ENCODE measurements around the gene PSME4.
"Not testable (repeated sequence)": the region's sequence is repeated elsewhere in the genome, so short reads cannot be mapped to it uniquely, and the experiment has no call there.

PSME4 gene

DNA sequence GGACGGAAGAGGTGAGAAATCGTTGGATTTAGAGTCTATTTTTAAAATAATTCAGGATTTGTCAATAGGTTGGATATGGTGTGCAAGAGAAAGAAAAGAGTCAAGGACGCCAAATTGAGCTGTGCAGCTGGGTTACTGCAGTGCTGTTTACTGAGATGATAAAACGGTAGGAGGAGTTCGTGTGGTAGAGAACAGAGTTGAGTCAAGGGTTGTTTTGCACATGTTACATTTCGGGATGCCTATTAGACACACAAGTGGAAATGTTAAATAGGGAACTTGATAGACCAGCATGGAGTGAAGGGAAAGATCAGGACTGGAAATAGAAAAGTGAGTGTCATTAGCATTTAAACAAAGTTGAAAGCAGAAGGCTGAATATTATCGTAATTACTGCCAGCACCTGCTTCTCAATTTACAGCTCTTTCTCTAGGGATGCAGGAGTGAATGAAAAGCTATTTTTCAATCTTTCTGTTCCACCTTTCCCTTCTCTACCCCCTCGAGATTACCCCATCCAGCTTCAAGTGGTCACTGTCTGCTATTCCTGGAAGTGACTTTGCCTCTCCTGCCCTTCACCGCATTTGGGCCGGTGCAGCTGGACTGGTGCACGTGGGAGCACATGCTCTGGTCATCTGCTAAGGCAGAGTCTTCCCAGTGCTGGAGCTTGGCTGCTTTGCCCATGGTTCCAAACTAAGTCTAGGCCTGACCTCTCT lies 141.4 kb downstream of the PSME4 start:
- DNase-seq (ENCODE audit: low spot score) = no peak

DNA sequence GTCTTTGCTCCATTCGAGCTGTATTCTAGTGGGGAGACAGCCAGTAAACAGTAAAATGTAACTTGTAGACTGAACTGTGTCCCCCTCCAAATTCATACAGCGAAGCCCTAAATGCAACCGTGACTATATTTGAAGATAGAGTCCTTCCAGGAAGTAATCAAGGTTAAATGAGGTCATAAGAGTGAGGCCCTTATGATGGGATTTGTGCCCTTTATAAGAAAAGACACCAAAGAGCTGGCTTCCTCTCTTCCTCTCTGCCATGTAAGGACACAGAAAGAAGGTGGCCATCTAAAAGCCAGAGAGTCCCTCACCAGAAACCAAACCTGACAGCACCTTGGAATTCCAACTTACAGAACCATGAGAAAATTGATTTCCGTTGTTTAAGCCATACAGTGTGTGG lies 142.5 kb downstream of the PSME4 start:
- DNase-seq (ENCODE audit: low spot score) = no peak

DNA sequence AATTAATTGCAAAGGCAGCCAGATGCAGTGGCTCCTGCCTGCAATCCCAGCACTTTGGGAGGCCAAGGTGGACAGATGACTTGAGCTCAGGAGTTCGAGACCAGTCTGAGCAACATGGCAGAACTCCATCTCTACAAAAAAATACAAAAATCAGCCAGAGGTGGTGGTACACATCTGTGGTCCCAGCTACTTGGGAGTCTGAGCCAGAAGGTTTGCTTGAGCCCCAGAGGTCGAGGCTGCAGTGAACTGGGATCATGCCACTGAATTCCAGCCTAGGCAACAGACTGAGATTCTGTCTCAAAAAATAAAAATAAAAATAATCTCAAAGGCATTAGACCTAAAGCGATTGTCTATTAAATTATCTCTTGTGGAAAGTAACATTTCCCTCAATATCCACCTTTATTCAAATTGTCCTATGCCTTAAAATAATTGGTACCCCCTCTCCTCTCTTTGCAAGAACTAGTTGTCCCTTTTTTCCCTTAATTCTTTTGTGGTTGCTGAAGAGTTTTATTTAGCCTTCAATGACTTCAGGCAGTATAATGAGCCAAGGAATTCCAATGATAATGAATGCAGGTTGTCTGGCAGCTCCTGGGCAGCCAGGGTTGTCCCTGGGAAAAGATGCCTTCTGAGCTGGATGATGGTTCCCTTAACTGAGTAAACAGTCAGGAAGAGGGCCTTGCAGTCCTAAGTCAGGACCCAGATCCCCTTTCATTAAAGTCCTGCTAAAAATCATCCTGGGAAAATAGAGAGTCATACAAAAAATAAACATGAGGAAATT lies 143.2 kb downstream of the PSME4 start:
- no peak for DNase-seq (ENCODE audit: low spot score)

GRCh38 chr2:53826587-53827397 lies 144.0 kb downstream of the PSME4 start:
- DNase-seq (ENCODE audit: low spot score) = no peak

GRCh38 chr2:53826030-53826410 lies 144.8 kb downstream of the PSME4 start:
- no peak for DNase-seq (ENCODE audit: low spot score)

DNA sequence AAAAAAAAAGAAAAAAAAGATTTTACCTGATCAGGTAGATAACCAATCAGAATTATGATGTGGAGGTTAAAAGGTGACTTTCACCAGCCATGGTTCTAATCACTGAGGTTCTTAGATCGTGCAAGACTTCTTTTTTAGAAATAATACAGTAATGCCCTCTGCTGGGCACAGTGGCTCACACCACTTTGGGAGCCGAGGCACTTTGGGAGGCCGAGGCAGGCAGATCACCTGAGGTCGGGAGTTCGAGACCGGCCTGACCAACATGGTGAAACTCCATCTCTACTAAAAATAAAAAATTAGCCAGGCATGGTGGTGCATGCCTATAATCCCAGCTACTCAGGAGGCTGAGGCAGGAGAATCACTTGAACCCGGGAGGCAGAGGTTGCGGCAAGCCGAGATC lies 147.2 kb downstream of the PSME4 start:
- DNase-seq (ENCODE audit: low spot score) = not testable (repeated sequence)

DNA sequence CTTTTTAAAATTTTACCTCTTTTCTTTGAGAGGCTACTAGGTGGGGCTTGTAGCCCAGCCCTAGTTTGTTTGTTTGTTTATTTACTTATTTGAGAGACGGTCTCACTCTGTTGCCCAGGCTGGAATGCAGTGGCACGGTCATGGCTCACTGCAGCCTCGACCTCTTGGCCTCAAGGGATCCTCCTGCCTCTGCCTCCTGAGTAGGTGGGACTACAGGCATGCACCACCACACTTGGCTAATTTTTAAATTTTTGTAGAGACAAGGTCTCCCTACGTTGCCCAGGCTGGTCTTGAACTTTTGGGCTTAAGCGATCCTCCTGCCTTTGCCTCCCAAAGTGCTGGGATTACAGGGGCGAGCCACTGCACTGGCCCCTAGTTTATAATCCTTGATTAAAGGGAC lies 149.0 kb downstream of the PSME4 start:
- DNase-seq (ENCODE audit: low spot score) = no peak

DNA sequence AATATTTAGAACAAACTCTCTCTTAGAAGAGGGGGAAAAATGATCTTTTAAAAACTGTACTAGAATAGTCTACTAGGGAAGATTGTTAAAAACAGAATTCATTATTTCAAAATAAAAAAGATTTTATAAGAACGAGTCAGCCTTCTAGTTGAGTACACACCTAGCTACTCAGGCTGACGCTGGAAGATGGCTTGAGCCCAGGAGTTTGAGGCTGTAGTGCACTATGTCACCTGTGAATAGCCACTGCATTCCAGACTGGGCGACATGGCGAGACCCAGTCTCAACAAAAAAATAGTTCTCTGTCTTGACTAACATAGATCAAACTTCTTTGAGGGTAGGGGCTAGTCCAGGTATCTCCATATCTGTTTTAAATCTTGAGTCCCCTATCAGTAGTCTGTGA lies 150.1 kb downstream of the PSME4 start:
- DNase-seq (ENCODE audit: low spot score) = no peak

DNA sequence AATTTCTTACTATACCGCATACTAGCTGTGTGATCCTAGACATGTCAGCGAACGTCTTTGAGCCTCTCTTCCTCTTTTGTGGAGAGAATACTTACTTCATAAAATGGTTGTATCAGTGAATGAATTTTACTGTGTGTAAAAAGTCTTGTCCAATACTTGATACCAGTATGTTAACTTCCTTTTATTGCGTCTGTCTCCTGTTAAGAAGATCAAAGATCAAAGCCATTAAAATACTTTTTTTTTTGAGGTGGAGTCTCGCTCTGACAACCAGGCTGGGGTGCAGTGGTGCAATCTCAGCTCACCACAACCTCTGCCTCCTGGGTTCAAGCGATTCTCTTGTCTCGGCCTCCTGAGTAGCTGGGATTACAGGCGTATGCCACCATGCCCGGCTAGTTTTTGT lies 150.7 kb downstream of the PSME4 start:
- no peak for DNase-seq (ENCODE audit: low spot score)

DNA sequence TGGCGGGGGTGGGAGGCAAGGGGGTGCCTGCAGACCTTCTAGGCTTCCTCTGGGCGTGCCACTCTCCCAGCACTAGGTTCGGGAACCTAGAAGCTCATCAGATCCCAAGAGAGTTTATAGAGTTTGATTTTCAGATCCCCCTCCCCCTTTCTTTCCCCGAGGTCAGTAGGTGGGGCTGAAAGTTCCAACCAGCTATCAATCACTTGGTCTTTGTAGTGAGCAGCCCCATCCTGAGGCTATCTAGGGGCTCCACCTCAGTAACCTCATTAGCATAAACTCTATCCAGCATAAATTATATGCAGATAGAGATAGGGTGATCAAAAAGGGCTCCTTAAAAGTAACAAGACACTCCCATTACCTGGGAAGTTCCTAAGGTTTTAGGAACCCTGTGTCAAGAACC lies 151.2 kb downstream of the PSME4 start:
- DNase-seq (ENCODE audit: low spot score) = no peak

DNA sequence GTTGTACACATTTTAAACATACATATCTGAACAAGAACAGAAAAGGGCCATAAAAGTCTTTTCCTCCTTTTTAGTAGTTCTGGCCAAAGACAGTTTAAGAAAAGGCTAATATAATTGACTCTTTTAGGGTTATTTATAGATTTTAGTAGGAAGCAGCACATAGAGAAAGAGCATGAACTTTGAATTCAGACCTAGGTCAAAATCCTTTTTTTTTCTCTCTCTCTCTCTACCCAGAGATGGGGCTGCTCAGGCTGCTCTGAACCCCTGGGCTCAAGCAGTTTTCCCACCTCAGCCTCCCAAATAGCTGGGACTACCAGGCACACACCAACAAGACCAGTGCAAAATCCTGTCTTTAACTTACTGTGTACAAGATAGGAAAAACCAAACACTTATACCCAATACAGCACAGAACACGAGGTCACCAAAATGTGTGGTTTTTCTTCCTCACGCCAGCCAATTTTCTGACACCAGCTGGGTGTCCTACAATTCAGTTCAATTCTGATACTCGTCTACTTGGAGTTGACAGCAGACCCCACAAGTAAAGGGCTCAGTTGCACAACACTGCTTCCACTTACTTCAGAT lies 151.8 kb downstream of the PSME4 start:
- DNase-seq (ENCODE audit: low spot score) = no peak
